Subcutaneous abdominal adipose tissue (tissue), 5 donors: ENCODE measurements around the gene CAPN8.

Experiments used
- H3K27ac ChIP-seq: one replicate; pipeline ENCODE4 v1.7.0; 2013; ENCODE audit warnings: low read depth, mild to moderate bottlenecking, inconsistent platforms, low read length, moderate library complexity
- H3K27me3 ChIP-seq, 5 donors: one replicate each; pipeline ENCODE4 v1.7.0; 2013; ENCODE audit warnings: low read length in 5 of 5, inconsistent platforms in 1 of 5; ENCODE audit not compliant: control insufficient read depth in 5 of 5, insufficient read depth in 4 of 5
- H3K36me3 ChIP-seq, 5 donors: one replicate each; pipeline ENCODE4 v1.7.0; 2013; ENCODE audit warnings: low read length in 5 of 5; ENCODE audit not compliant: control insufficient read depth in 5 of 5, insufficient read depth in 5 of 5
- H3K4me1 ChIP-seq, 5 donors: one replicate each; pipeline ENCODE4 v1.7.0; 2013; ENCODE audit warnings: low read length in 5 of 5, mild to moderate bottlenecking in 3 of 5, moderate library complexity in 1 of 5; ENCODE audit not compliant: control insufficient read depth in 5 of 5, insufficient read depth in 5 of 5
- H3K4me3 ChIP-seq, 5 donors: one replicate each; pipeline ENCODE4 v1.7.0; 2013; ENCODE audit warnings: low read length in 5 of 5, low read depth in 1 of 5
- H3K9ac ChIP-seq, 5 donors: one replicate each; pipeline ENCODE4 v1.7.0; 2013; ENCODE audit warnings: low read length in 5 of 5, mild to moderate bottlenecking in 4 of 5, moderate library complexity in 3 of 5
- H3K9me3 ChIP-seq, 5 donors: one replicate each; pipeline ENCODE4 v1.7.0; 2013; ENCODE audit warnings: low read length in 5 of 5; ENCODE audit not compliant: control insufficient read depth in 5 of 5
- donor health status: healthy.
- donor health status: healthy.
- donor health status: healthy.
- donor health status: healthy.
- donor health status: healthy.

CAPN8 gene

GRCh38 chr1:223621312-223621734 is 44.2 kb downstream of the CAPN8 start:
- Histone ChIP-seq H3K36me3 (no peaks in the 10 kb centered on the region), H3K9me3 (no peaks in the 10 kb centered on the region), H3K4me3 (no peak overlapping the region), H3K4me1 (peaks cover 0 to 4% (median 0%) of the 10 kb centered on the region in 5 donors), H3K27ac (no peak overlapping the region), H3K9ac (no peak overlapping the region), H3K27me3 (no peaks in the 10 kb centered on the region)

- no peak overlapping the region for H3K9ac ChIP-seq
- peaks cover 0 to 4% (median 0%) of the 10 kb centered on the region in 5 donors for H3K4me1 ChIP-seq
- H3K4me3 ChIP-seq, result no peak overlapping the region
- H3K27me3 ChIP-seq, result no peaks in the 10 kb centered on the region
- H3K36me3 ChIP-seq, result no peaks in the 10 kb centered on the region
- H3K9me3 ChIP-seq, result no peaks in the 10 kb centered on the region
- no peak overlapping the region for H3K27ac ChIP-seq
Observed at GRCh38 chr1:223620297-223620897, 45.1 kb downstream of the CAPN8 start.

GRCh38 chr1:223618680-223619079 is 46.8 kb downstream of the CAPN8 start:
- peaks cover 0 to 4% (median 0%) of the 10 kb centered on the region in 5 donors for H3K4me1 ChIP-seq
- H3K27ac ChIP-seq, result no peak overlapping the region
- H3K4me3 ChIP-seq, result no peak overlapping the region
- H3K27me3 ChIP-seq, result no peaks in the 10 kb centered on the region
- H3K9me3 ChIP-seq, result no peaks in the 10 kb centered on the region
- no peaks in the 10 kb centered on the region for H3K36me3 ChIP-seq
- no peak overlapping the region for H3K9ac ChIP-seq

- no peaks in the 10 kb centered on the region for H3K27me3 ChIP-seq
- no peak overlapping the region for H3K9ac ChIP-seq
- no peak overlapping the region for H3K27ac ChIP-seq
- no peak overlapping the region for H3K4me3 ChIP-seq
- H3K9me3 ChIP-seq, result no peaks in the 10 kb centered on the region
- peaks cover 0 to 4% (median 0%) of the 10 kb centered on the region in 5 donors for H3K4me1 ChIP-seq
- no peaks in the 10 kb centered on the region for H3K36me3 ChIP-seq
Observed at GRCh38 chr1:223617323-223618070, 48.0 kb downstream of the CAPN8 start.

- Histone ChIP-seq H3K27ac (no peak overlapping the region), H3K4me1 (peaks cover 0 to 4% (median 0%) of the 10 kb centered on the region in 5 donors)
Observed at GRCh38 chr1:223616586-223616985, 48.9 kb downstream of the CAPN8 start.

GRCh38 chr1:223611936-223612335 is 53.6 kb downstream of the CAPN8 start:
- H3K27me3 ChIP-seq, result no peaks in the 10 kb centered on the region
- no peak overlapping the region for H3K27ac ChIP-seq
- no peak overlapping the region for H3K4me3 ChIP-seq
- H3K9me3 ChIP-seq, result no peaks in the 10 kb centered on the region
- no peaks in the 10 kb centered on the region for H3K36me3 ChIP-seq
- H3K9ac ChIP-seq, result no peak overlapping the region
- H3K4me1 ChIP-seq, result no peaks in the 10 kb centered on the region

More at GRCh38 chr1:223616586-223616985, 48.9 kb downstream of the CAPN8 start:
- Histone ChIP-seq H3K27me3 (no peaks in the 10 kb centered on the region), H3K9me3 (no peaks in the 10 kb centered on the region), H3K36me3 (no peaks in the 10 kb centered on the region), H3K4me3 (no peak overlapping the region), H3K9ac (no peak overlapping the region)

- no peak overlapping the region for H3K4me3 ChIP-seq
- H3K9me3 ChIP-seq, result no peaks in the 10 kb centered on the region
- H3K27ac ChIP-seq, result no peak overlapping the region
- H3K4me1 ChIP-seq, result no peaks in the 10 kb centered on the region
- no peak overlapping the region for H3K9ac ChIP-seq
- H3K27me3 ChIP-seq, result no peaks in the 10 kb centered on the region
- no peaks in the 10 kb centered on the region for H3K36me3 ChIP-seq
Observed at GRCh38 chr1:223609977-223610376, 55.5 kb downstream of the CAPN8 start.

- H3K4me3 ChIP-seq, result no peak overlapping the region
Observed at GRCh38 chr1:223609066-223609465, 56.4 kb downstream of the CAPN8 start.

GRCh38 chr1:223558512-223558911 is 107.0 kb downstream of the CAPN8 start:
- Histone ChIP-seq H3K4me1 (no peaks in the 10 kb centered on the region), H3K27me3 (no peaks in the 10 kb centered on the region), H3K9ac (no peak overlapping the region), H3K4me3 (no peak overlapping the region), H3K36me3 (no peaks in the 10 kb centered on the region), H3K27ac (no peak overlapping the region), H3K9me3 (no peaks in the 10 kb centered on the region)

More at GRCh38 chr1:223609066-223609465, 56.4 kb downstream of the CAPN8 start:
- no peaks in the 10 kb centered on the region for H3K9me3 ChIP-seq
- H3K27ac ChIP-seq, result no peak overlapping the region
- no peak overlapping the region for H3K9ac ChIP-seq
- H3K36me3 ChIP-seq, result no peaks in the 10 kb centered on the region
- no peaks in the 10 kb centered on the region for H3K27me3 ChIP-seq
- no peaks in the 10 kb centered on the region for H3K4me1 ChIP-seq

- no peaks in the 10 kb centered on the region for H3K4me1 ChIP-seq
- H3K36me3 ChIP-seq, result no peaks in the 10 kb centered on the region
- no peaks in the 10 kb centered on the region for H3K9me3 ChIP-seq
- H3K4me3 ChIP-seq, result no peak overlapping the region
- H3K27me3 ChIP-seq, result no peaks in the 10 kb centered on the region
- H3K27ac ChIP-seq, result no peak overlapping the region
- H3K9ac ChIP-seq, result no peak overlapping the region
Observed at GRCh38 chr1:223557130-223557475, 108.4 kb downstream of the CAPN8 start.
